Stimulated activated memory B cell treated with anti-CD40 and anti-IgM and Interleukin-4, amounts not matched to agents 10 μg/mL and 1 μg/mL and 100 μg/mL, for 72 hours (primary cell): Measurements from ENCODE around the gene ZNF639.
A peak's percentile ranks its signal among the peaks of the same experiment; 100 is the strongest.
"Not testable (repeated sequence)": the region's sequence is repeated elsewhere in the genome, so short reads cannot be mapped to it uniquely, and the experiment has no call there.

ENCODE experiments used
- ATAC-seq: fragments of 150-1000 bp; cut with Tn5 transposase; 2 replicates; pipeline ENCODE4 v1.10.0; 2021
- H3K27ac Mint-ChIP-seq: one replicate; pipeline ENCODE4 v1.8.0; 2022; ENCODE audit warnings: mild to moderate bottlenecking, mixed read lengths
- H3K27me3 Mint-ChIP-seq: one replicate; pipeline ENCODE4 v1.8.0; 2022; ENCODE audit warnings: mixed read lengths
- H3K36me3 Mint-ChIP-seq: one replicate; pipeline ENCODE4 v1.8.0; 2022; ENCODE audit warnings: mixed read lengths
- H3K4me1 Mint-ChIP-seq: one replicate; pipeline ENCODE4 v1.8.0; 2022; ENCODE audit warnings: mixed read lengths
- H3K4me3 Mint-ChIP-seq: one replicate; pipeline ENCODE4 v1.8.0; 2022; ENCODE audit warnings: mild to moderate bottlenecking, moderate library complexity, mixed read lengths
- H3K9me3 Mint-ChIP-seq: one replicate; pipeline ENCODE4 v1.8.0; 2022; ENCODE audit warnings: mixed read lengths

The ZNF639 gene

GRCh38 chr3:179301645-179302044, 21.2 kb upstream of the ZNF639 start:
- Mint-ChIP-seq H3K27ac (no peak overlapping the region), H3K36me3 (no peaks in the 10 kb centered on the region), H3K4me3 (no peak overlapping the region), H3K4me1 (peaks cover 6% of the 10 kb centered on the region), H3K27me3 (no peaks in the 10 kb centered on the region), H3K9me3 (no peaks in the 10 kb centered on the region)
- ATAC-seq = no peak

- H3K4me1 Mint-ChIP-seq = peaks cover 6% of the 10 kb centered on the region
- H3K27me3 Mint-ChIP-seq = no peaks in the 10 kb centered on the region
- no peak for ATAC-seq
- H3K27ac Mint-ChIP-seq = no peak overlapping the region
- no peak overlapping the region for H3K4me3 Mint-ChIP-seq
- H3K36me3 Mint-ChIP-seq = no peaks in the 10 kb centered on the region
- no peaks in the 10 kb centered on the region for H3K9me3 Mint-ChIP-seq
Observed at GRCh38 chr3:179302111-179302510, 20.7 kb upstream of the ZNF639 start.

- ATAC-seq = no peak
- H3K27ac Mint-ChIP-seq = no peak overlapping the region
- peaks cover 6% of the 10 kb centered on the region for H3K4me1 Mint-ChIP-seq
- no peak overlapping the region for H3K4me3 Mint-ChIP-seq
- H3K9me3 Mint-ChIP-seq = no peaks in the 10 kb centered on the region
- H3K27me3 Mint-ChIP-seq = no peaks in the 10 kb centered on the region
- H3K36me3 Mint-ChIP-seq = no peaks in the 10 kb centered on the region
Observed at GRCh38 chr3:179304605-179305004, 18.2 kb upstream of the ZNF639 start.

- not testable (repeated sequence) for H3K36me3 Mint-ChIP-seq, H3K27me3 Mint-ChIP-seq, H3K4me1 Mint-ChIP-seq, H3K9me3 Mint-ChIP-seq, H3K27ac Mint-ChIP-seq, ATAC-seq, H3K4me3 Mint-ChIP-seq
Observed at GRCh38 chr3:179307362-179307761, 15.5 kb upstream of the ZNF639 start.

GRCh38 chr3:179308001-179308400, 14.8 kb upstream of the ZNF639 start:
- Mint-ChIP-seq H3K27ac (no peak overlapping the region), H3K4me3 (no peak overlapping the region), H3K27me3 (no peaks in the 10 kb centered on the region), H3K4me1 (no peaks in the 10 kb centered on the region), H3K9me3 (no peaks in the 10 kb centered on the region), H3K36me3 (no peaks in the 10 kb centered on the region)
- no peak for ATAC-seq

GRCh38 chr3:179309225-179310078, 13.4 kb upstream of the ZNF639 start:
- no peak overlapping the region for H3K4me3 Mint-ChIP-seq
- H3K4me1 Mint-ChIP-seq = no peaks in the 10 kb centered on the region
- H3K36me3 Mint-ChIP-seq = no peaks in the 10 kb centered on the region
- H3K27me3 Mint-ChIP-seq = no peaks in the 10 kb centered on the region
- peak; percentile 80 for ATAC-seq
- no peaks in the 10 kb centered on the region for H3K9me3 Mint-ChIP-seq
- H3K27ac Mint-ChIP-seq = no peak overlapping the region

- Mint-ChIP-seq H3K4me1 (peaks cover 24% of the 10 kb centered on the region), H3K9me3 (no peaks in the 10 kb centered on the region), H3K27ac (no peak overlapping the region), H3K4me3 (no peak overlapping the region), H3K27me3 (no peaks in the 10 kb centered on the region), H3K36me3 (no peaks in the 10 kb centered on the region)
- ATAC-seq = no peak
Observed at GRCh38 chr3:179318876-179319275, 4.0 kb upstream of the ZNF639 start.

GRCh38 chr3:179321668-179322285, 1.1 kb upstream of the ZNF639 start:
- Mint-ChIP-seq H3K27ac (peak overlapping the region; percentile 91), H3K36me3 (no peaks in the 10 kb centered on the region), H3K9me3 (no peaks in the 10 kb centered on the region), H3K4me1 (peaks cover 35% of the 10 kb centered on the region), H3K27me3 (no peaks in the 10 kb centered on the region), H3K4me3 (peak overlapping the region; percentile 88)
- no peak for ATAC-seq

- ATAC-seq = peak; percentile 82
- Mint-ChIP-seq H3K36me3 (no peaks in the 10 kb centered on the region), H3K9me3 (no peaks in the 10 kb centered on the region), H3K4me3 (peak overlapping the region; percentile 88), H3K4me1 (peaks cover 35% of the 10 kb centered on the region), H3K27me3 (no peaks in the 10 kb centered on the region), H3K27ac (peak overlapping the region; percentile 91)
Observed at GRCh38 chr3:179323197-179324110, 623 bp downstream of the ZNF639 start.

- Mint-ChIP-seq H3K36me3 (no peaks in the 10 kb centered on the region), H3K27me3 (no peaks in the 10 kb centered on the region), H3K9me3 (no peaks in the 10 kb centered on the region), H3K4me3 (peak overlapping the region; percentile 88), H3K4me1 (peaks cover 35% of the 10 kb centered on the region), H3K27ac (peak overlapping the region; percentile 91)
- no peak for ATAC-seq
Observed at GRCh38 chr3:179324270-179324754, 1.5 kb downstream of the ZNF639 start.

GRCh38 chr3:179330438-179330837, 7.6 kb downstream of the ZNF639 start:
- peaks cover 42% of the 10 kb centered on the region for H3K36me3 Mint-ChIP-seq
- peaks cover 1% of the 10 kb centered on the region for H3K4me1 Mint-ChIP-seq
- no peaks in the 10 kb centered on the region for H3K9me3 Mint-ChIP-seq
- no peak overlapping the region for H3K27ac Mint-ChIP-seq
- no peak overlapping the region for H3K4me3 Mint-ChIP-seq
- ATAC-seq = no peak
- no peaks in the 10 kb centered on the region for H3K27me3 Mint-ChIP-seq

GRCh38 chr3:179332240-179332639, 9.4 kb downstream of the ZNF639 start:
- Mint-ChIP-seq H3K4me3 (no peak overlapping the region), H3K27ac (no peak overlapping the region), H3K27me3 (no peaks in the 10 kb centered on the region), H3K36me3 (peaks cover 49% of the 10 kb centered on the region), H3K9me3 (no peaks in the 10 kb centered on the region), H3K4me1 (no peaks in the 10 kb centered on the region)
- ATAC-seq = no peak

- peaks cover 52% of the 10 kb centered on the region for H3K36me3 Mint-ChIP-seq
- no peaks in the 10 kb centered on the region for H3K9me3 Mint-ChIP-seq
- ATAC-seq = no peak
- H3K4me1 Mint-ChIP-seq = no peaks in the 10 kb centered on the region
- H3K4me3 Mint-ChIP-seq = no peak overlapping the region
- H3K27me3 Mint-ChIP-seq = no peaks in the 10 kb centered on the region
- no peak overlapping the region for H3K27ac Mint-ChIP-seq
Observed at GRCh38 chr3:179333084-179333483, 10.3 kb downstream of the ZNF639 start.

- H3K27ac Mint-ChIP-seq = no peak overlapping the region
- H3K4me3 Mint-ChIP-seq = no peak overlapping the region
- H3K9me3 Mint-ChIP-seq = no peaks in the 10 kb centered on the region
- no peak for ATAC-seq
- peaks cover 41% of the 10 kb centered on the region for H3K36me3 Mint-ChIP-seq
- no peaks in the 10 kb centered on the region for H3K4me1 Mint-ChIP-seq
- H3K27me3 Mint-ChIP-seq = no peaks in the 10 kb centered on the region
Observed at GRCh38 chr3:179336345-179336929, 13.6 kb downstream of the ZNF639 start.
